ENCODE measurements around the gene C16orf74.

C16orf74 gene

DNA sequence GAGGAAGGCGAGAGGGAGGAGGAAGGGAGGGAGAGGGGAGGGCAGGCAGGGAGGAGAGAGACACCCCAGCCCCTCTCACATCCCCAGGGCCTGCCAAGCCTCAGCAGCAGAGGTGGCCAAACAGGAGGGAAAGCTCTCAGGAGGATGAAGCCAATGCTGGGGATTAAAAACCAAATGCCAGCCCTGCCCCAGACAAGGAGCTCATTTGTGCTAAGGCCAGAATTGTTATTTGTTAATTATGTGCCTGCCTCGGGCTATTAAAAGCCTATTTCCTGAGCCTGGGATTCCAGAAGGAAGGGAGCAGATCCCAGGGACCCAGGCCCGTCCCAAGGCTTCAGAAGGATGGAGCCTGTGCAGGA is 34.2 kb downstream of the C16orf74 start:
- no peak for DNase-seq

DNA sequence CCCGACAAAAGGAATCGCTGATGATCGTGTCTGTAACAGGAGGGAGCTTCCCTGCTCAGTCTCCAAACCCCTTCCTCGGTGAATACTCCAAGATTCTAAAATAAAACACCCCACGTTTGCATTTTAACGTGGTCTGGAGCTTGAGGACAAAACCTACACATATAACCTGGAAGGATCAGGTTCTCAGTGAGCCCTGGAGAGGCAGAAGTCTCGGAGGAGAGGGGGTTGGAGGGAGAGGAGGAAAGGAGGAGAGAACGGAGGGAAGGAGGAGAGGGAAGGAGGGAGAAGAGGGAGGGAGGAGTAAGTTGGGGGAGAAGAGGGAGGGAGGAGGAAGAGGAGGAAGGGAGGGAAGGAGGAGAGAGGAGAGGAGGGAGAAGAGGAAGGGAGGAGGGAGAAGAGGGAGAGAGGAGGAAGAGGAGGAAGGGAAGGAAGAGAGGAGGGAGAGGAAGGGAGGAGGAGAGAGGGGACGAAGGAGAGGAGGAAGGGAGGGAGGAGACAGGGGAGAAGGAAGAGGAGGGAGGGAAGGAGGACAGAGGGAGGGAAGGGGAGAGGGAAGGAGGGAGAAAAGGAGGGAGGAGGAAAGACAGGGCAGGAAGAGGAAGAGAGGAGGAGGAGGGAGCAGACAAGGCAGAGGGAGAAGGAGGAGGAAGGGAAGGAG is 34.7 kb downstream of the C16orf74 start:
- DNase-seq = no peak

DNA sequence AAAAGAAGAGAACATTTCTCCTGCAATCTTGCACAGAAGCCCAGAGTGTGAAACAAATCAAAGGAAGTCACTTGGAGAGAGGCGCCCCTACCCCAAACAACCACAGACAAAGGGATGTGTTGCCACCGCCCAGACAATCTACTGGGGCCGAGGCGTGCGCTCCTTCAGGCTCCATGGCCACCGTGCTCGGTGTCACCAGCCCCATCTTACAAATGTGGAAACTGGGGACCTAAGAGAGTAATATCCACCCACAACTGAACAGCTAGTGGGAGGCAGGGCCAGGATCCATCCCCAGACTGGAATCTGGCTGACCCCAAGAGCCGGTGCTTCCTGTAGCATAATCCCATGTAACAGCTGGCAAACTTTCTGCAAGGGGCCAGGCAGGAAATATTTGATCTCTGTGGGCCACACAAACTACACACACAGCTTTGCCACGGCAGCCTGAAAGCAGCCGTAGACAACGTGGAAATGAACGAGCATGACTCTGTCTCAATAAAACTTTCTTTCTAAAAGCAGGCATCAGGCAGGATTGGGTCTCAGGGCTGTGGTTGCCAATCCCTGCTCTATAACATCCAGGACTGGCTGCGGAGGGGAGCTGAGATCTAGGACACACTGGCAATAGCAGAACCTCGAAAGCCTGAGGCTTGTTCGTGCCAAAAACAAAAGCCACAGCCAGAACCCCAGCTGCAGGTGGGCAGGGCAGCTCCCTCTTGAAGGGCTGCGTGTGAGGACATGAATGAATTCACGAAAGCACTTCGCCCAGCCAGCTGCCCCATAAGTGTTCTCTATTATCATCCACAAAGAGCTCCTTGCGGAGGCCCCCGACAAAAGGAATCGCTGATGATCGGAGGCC is 35.5 kb downstream of the C16orf74 start:
- no peak for DNase-seq

DNA sequence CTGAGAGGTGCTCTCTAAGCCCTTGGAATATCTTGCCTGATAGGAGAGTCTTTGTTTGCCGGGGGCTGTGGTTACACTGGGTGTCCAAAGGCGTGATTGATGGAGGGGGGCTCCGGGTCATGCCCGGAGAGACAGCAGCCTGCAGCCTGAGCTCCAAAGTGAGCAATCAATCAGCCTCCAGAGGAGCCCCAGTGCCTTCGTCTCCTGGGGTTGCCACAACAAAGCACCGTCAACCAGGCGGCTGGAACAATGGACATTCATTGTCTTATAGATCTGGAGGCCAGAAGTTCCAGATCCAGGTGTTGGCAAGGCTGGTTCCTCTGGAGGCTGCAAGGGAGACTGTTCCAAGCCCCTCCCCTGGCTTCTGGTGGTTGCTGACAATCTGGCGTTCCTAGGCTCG is 38.1 kb downstream of the C16orf74 start:
- no peak for DNase-seq

DNA sequence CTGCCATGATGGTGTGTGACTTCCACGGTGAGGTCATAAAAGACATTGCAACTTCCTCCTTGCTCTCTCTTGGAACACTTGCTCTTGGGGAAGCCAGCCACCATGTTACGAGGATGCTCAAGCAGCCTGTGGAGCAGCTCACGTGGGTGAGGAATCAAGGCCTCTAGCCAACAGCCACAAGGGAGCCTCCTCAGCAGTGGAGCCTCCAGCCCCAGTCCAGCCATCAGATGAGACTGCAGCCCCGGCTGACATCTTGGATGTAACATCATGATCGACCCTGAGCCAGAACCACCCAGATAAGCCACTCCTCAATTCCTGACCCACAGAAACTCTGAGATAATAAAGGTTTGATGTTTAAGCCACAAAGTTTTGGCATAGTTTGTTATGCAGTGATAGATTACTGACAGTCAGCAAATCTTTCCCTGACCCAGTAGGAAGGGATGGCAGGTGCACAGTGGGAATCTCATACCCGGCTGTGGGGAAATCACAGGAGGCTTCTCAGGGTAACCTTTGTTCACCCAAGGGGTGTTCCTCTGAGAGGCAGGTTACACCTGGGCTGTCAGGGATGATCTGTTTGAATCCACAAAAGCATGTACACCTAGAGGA is 38.8 kb downstream of the C16orf74 start:
- peak; percentile 20 to 49 for DNase-seq

DNA sequence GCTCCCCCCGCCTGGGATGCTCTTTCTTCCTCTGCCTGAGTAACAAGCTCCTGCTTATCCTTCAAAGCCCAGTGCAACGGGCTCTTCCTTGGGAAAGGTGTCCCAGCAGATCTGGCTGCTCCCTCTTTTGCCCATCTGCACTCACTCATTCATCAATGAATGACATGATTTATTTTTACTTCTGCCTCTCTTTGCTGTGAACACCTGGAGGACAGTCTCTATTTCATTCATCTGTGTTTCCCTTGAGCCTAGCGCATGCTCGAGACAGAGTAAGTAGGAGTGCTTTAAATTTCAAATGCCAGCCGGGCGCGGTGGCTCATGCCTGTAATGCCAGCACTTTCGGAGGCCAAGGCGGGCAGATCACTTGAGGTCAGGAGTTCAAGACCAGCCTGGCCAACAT is 40.2 kb downstream of the C16orf74 start:
- no peak for DNase-seq

DNA sequence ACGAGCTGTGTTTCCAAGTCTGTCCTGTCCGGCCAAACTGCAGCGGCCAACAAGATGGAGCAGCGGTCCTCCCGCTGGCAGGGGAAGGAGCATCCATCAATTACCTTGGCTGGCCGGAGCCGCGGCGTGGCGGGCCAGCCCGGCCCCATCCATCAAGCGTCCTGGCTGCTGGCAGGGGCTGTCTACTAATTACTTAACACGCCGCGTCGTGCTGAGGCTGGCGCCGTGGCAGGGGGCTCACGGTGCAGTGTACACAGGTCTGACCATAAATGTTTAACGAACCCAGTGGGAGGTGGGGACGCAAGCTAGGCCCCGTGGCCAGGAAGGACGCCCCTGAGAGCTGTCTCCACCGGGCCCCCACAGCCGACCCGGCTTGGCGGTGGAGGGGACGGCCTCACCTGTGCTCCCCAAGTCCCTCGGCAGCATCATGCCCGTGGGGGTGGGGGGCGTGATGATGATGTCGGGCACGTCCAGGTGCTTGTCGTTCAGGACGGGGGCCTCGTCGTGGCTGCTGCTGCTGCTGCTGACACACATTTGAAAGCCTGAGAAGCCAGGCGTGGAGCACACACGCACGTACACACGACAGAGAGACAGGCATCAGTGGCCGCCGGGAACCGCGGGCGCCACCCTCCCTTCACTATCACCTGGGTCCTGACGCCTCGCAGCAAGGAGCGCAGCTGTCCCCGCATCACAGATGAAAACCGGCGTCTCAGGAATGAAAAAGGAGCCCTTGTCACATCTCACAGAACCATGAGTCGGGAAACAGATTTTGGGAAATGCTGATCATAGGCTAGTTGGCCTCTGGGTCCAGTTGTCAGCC is 40.9 kb downstream of the C16orf74 start:
- no peak for DNase-seq

DNA sequence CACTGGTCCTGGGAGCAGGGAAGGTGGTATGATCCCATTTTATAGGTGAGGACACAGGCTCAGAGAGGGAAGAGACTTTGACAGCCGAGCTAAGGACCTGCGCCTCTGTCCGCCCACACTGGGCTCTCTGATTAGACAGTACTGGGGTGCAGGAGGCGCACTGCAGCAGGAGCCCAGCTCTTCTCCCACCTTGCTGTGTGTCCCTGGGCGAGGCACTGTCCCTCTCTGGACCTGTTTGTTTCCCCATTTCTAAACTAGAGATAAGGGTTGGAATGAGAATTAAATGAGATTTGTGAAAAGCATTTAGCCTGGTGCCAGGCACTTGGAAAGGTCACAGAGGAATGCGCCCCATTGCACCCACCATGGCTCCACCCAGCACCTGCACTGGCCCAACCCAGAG is 42.6 kb downstream of the C16orf74 start:
- DNase-seq = no peak

DNA sequence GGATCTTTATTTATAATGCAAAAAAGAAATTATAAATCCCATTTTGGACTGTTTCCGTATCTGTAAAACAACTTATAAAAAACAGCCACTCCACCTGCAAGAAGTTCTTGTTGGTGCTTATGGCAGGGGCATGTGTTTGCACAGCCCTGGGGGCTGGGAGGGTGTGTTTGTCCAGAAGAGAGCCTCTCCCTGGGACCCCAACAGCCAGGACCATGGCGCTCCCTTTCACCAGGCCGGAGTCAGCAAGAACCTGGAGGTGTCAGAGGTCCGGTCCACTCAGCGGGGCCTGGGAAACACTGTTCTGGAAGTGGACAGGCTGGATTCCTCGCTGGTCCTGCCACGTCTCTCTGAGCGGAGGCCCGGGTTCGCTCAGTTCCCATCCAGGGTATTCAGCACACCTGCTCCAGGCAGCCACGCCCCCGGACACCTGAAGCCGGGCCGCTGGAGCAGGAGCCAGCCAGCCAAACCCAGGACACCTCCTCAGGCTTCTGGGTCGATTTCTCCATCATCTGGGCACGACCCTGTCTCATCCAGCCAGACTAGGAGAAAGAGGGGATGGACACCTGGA is 43.3 kb downstream of the C16orf74 start:
- no peak for DNase-seq

DNA sequence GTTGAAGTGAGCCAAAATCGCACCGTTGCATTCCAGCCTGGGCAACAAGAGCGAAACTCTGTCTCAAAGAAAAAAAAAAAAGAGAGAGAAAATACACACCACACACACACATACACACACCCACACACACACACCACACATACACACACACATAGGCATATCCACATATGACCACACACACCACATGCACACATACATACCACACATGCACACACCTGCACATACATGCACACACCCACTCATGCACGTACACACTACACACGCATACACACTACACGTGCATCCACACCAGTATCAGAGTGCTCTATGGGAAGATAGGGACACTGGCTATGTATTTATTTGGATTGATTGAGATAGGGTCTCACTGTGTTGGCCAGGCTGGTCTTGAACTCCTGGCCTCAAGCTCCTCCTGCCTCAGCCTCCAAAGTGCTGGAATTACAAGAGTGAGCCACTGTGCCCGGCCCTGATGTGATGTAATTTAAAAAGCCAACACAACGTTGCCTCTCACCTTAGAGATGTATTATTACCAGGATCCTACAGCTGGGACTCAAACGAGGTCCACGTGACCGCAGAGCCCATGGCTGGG is 44.4 kb downstream of the C16orf74 start:
- DNase-seq = no peak

DNA sequence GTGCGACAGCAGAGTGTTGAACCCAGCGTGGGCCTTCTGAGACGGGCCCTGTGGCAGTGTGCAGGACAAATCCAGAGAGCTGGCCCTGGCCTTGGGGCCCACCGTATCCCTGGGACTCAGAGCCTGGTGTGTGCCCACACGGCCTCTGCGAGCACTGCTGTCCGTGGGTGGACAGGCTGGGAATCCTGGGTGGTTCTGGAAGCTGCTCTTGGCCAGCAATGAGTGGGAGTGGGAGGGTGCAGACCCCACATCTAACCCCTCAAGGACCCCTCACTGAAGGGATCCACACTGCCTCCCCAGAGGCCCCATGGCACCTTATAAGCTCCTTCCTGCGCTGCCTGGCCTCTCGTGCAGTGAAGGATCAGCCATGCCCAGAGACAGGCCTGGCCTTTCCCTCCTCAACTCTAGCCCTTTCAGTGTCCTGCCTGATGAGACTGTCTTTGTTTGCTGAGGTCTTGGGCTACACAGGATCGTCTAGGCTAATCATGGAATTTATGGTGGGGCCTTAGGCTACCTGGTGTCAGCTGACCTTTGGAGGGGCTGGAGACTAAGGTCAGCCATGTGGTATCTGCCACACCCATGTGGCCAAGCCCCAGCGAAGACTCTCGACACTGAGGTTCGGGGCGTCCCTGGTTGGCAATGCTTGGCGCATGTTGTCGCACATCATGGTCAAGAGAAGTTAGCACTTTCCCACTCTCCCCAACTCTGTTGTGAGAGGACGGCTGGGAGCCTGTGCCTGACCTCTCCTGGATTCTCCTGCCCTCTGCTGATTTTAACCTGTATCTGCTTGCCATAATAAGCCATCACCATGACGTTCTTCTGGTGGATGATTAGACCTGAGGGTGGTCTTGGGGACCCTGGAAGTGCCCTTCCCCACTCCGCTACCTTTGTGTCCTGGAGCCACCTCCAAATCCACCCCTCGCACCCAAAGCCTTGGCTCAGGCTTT is 45.7 kb downstream of the C16orf74 start:
- DNase-seq = no peak

DNA sequence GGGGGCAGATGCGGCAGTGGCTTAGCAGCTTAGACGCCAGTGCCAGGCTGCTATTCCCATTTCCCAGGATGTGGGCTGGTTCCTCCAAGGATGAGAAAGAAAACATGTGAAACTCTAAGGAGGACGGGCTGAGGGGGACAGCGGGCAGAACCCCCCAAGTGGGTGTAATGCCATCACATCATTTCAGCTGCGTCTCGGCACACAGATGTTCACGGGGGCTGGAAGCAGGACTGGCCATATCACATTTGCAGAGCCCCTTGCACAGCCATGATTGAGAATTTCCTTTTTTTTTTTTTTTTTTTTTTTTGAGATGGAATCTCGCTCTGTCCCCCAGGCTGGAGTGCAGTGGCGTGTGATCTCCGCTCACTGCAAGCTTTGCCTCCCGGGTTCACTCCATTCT is 46.9 kb downstream of the C16orf74 start:
- DNase-seq = no peak

DNA sequence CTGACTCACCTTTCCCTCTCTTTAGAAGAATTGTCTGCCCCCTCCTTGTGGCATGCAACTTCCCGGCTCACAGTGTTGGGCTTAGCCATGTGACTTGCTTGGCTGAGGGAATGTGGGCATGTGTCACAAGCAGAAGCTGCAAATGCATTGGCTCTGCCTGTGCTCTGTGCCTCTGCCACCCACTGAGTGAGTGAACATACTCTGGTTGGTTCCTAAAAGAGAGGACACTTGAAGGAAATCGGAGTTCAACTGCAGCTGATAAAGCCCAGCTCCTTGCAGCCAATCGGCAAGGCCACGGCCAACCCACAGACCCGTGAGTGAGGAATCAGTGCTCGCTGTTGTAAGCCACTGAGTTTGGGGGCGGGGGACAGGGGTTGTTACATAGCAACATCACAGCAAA is 51.3 kb downstream of the C16orf74 start:
- peak; percentile 88 to 98 for DNase-seq

DNA sequence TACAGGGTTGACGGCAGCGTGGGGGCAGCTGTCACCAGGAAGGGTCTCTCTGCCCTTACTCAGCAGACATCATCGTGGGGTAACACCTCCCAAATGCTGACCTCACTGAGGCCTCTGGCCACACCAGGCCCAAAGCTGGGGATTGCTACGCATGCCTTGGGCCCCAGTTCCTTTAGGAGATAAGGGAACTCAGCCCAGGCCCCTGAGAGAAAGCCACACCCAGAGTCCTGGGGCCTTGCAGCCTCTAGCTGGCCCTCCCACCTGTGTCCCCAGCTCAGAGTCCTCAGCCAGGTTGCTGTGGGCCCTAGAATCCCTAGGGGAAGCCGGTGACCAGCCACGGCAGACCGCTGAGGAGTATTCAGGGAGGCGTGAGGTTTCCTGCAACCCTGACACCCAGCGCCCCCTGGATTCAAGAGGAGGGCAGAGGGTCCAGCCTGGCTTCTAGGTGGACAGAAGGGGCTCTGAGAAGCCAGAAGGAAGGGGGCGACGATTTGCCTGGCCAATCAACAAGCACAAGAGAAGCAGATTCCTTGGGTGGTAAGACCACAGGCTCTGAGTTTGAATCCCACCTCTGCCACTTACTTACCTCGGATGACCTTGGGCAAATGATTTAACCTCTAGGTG is 51.8 kb downstream of the C16orf74 start:
- DNase-seq = peak; percentile 21 to 42

DNA sequence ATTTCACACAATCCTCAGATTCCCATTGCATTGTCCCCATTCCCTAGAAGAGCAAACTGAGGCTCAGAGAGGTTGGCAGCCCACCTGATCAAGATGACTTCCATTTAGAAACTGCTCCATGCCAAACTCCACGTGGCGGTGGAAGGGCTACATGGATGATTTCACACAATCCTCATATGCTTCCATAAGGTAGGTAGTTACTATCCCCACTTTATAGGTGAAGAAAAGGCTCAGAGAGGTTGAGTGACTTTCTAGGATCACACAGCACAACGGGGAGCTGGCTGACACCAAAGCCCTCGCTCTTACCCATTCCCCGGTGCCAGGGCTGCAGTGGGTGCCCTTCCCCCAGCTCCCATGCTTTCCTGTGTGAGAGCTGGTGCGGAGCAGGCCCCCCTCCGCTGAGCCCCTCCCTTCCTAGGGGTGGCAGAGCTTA is 52.4 kb downstream of the C16orf74 start:
- DNase-seq = no peak

DNA sequence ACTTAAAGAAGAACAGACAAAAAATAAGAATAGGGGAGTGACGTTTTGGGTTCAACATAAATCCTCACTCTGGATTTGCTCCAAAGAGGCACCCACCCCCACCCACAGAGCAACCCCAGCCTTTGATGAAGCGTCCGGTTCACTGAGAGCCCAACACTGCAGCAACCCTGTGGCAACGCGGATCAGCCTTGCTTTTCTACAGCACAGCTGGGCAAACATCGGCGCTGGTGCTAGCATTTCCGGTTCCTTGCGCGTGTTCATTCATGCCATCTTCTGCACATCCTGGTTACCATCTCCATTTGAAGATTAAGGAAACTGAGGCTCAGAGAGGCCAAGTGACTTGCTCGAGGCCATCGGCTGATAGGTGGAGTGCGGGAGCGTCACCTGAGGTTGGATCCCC is 53.5 kb downstream of the C16orf74 start:
- no peak for DNase-seq

DNA sequence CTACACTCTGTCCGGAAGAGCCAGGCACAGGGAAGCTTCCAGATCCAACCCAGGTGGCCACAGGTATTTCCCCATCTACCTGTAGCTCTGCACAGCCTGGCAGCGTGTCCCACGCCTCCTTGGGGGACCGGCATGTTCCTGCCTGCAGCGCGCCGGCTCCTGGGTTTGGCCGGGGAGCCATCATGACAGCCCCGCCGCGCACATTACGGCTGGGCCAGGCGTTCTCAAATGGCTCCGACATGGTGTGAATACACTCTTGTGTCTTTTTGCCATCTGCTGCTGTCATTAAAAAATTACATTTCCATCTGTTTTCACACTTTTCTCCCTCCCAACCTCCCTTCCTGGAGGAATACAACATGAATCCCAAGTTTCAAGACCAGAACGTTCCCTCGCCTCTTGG is 54.1 kb downstream of the C16orf74 start:
- DNase-seq = no peak

DNA sequence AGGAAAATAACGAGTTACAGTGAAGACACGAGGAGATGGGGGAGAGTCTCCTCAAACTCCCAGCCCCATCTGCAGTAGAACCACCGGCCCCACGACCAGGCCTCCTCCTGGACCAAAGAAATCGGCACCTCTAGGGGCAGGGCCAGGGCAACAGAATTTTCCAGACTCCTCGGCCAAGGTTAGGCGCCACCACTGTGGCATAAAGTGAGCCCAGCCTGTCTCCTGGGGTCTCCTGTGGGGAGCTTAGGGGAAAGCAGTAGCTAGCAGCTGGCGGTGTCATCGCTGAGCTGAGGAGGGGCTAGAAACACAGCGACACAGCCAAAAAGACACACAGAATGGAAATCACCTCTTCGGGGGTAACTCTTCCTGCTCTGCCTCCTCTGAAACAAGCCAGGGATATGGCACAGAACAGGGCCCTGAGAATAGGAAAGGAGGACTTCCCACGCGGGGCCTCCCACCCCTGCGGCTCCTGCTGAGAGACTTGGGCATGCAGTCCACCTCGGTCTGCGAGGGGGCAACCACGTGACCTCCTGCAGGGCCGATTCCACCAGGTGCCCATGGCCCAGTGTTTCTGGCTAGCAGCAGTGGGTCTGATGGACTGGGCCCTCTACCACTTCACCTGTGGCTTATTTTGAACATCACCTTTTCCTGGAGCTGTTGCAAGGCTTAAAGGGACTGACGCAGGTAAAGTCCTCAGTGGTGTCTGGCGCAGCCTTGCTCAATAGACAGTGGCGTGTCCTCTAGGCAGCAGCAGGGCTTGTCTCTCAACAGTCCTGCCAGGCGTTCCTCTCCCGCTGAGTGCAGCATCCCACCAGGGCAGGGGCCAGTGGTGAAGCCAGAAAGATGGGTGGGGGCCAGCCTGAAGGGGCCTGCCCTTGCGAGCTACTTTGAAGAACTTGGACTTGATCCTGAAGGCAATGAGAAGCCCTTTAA is 55.4 kb downstream of the C16orf74 start:
- DNase-seq = no peak

DNA sequence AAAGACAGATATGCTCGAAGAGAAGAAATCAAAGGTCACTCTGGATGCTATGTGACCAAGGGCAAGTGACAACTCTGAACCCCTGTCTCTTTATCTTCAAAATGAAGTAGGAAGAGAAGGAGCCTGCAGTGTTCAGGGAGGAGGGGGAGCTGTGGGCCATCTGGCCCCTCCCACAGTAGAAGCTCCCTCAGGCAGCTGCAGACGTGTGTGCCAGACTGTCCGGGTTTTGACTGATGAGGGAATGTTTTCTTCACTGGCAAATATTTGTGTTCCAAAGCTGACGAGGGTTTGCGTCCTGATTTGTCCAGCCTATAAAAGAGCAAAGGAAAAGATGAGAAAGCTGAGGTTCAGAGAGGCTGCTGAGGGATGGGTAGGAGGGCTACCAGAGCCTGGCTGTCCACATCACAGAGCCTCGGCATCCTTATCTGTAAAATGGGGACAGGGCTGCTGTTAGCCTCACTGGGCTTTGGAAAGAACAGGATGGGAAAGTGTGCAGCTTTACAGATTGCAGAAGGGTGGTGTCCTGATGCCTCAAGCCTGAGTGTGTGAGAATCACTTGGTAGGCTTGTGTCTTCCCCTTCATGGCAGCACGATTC is 60.3 kb downstream of the C16orf74 start:
- DNase-seq = no peak

All from inflammatory macrophage (primary cell).